Activated naive CD8-positive, alpha-beta T cell treated with anti-CD3 and anti-CD28 coated beads, Interleukin-2, amount 50 U/mL, for 24 hours (primary cell): ENCODE results near the gene PEX11G.

Experiments used
- ATAC-seq: fragments of 150-1000 bp; cut with Tn5 transposase; one replicate; pipeline ENCODE4 v1.10.0; 2021
- DNase-seq: peaks from one replicate; pipeline ENCODE4 v3.0.0; 2021
- H3K27ac Mint-ChIP-seq: one replicate; pipeline ENCODE4 v1.8.0; 2021; ENCODE audit warnings: mild to moderate bottlenecking, mixed read lengths
- H3K27me3 Mint-ChIP-seq: one replicate; pipeline ENCODE4 v1.8.0; 2021; ENCODE audit warnings: mixed read lengths
- H3K36me3 Mint-ChIP-seq: one replicate; pipeline ENCODE4 v1.8.0; 2021; ENCODE audit warnings: low read depth, mixed read lengths
- H3K4me1 Mint-ChIP-seq: one replicate; pipeline ENCODE4 v1.8.0; 2021; ENCODE audit warnings: mixed read lengths
- H3K4me3 Mint-ChIP-seq: one replicate; pipeline ENCODE4 v1.8.0; 2021; ENCODE audit warnings: mild to moderate bottlenecking, moderate library complexity, mixed read lengths
- H3K9me3 Mint-ChIP-seq: one replicate; pipeline ENCODE4 v1.8.0; 2021; ENCODE audit warnings: mixed read lengths

PEX11G gene

GRCh38 chr19:7427944-7428343, 60.9 kb downstream of the PEX11G start:
- Mint-ChIP-seq H3K27ac (peak overlapping the region; percentile 78), H3K4me1 (peaks cover 37% of the 10 kb centered on the region), H3K9me3 (no peaks in the 10 kb centered on the region), H3K27me3 (no peaks in the 10 kb centered on the region), H3K4me3 (peak overlapping the region; percentile 32), H3K36me3 (peaks cover 8% of the 10 kb centered on the region)
- ATAC-seq (no peak), DNase-seq (no peak)

DNA sequence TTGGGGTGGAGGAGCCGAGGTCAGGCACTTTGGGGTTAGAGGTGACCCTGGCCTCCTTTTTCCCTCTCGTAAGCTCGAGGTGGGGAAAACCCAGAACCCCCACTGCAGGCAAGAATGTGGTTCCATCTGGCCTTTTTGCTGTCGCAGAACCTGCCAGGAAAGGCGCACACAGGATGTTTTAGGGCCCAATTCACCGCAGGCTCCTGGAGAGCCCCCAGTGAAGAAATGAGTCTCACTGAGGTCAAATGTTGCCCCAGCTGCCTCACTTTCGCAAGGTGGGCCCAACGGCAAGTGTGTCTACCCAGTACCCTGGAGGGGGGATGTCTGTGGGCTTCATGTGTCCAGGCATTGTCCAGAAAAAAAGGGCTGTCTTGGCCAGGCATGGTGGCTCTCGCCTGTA, 61.8 kb downstream of the PEX11G start:
- peak overlapping the region; percentile 50 for H3K4me3 Mint-ChIP-seq
- DNase-seq, result peak; percentile 53

More for the DNA sequence above, 61.8 kb downstream of the PEX11G start:
- Mint-ChIP-seq H3K4me1 (peaks cover 37% of the 10 kb centered on the region), H3K27me3 (no peaks in the 10 kb centered on the region), H3K9me3 (no peaks in the 10 kb centered on the region), H3K27ac (peak overlapping the region; percentile 78), H3K36me3 (peaks cover 8% of the 10 kb centered on the region)
- peak; percentile 78 for ATAC-seq
